SK-N-SH (cell line): ENCODE measurements around the gene CD3E. TPM values are rescaled to one million over a fixed set of nuclear protein-coding genes. Genes with fewer than 3 reads are reported as not detected.

Experiments used
- CTCF ChIA-PET: fragments of 300-600, 350-600 bp; formaldehyde crosslinking; extraction: SDS; loops from one replicate; lab custom pipeline; 2021; lab: Yijun Ruan, JAX
- POLR2A ChIA-PET: fragments of 350-600 bp; sonication (Branson Sonifier 250); formaldehyde crosslinking; extraction: SDS; loops from one replicate; lab custom pipeline; 2020; ENCODE audit warnings: antibody characterized with exemption, inconsistent platforms; lab: Yijun Ruan, JAX
- DNase-seq: peaks from one replicate; pipeline ENCODE4 v3.0.0; 2012
- H2AFZ ChIP-seq: fragments of 200-600 bp; sonication (generic); 2 replicates; pipeline ENCODE4 v1.8.1; 2016; ENCODE audit warnings: antibody characterized with exemption, mild to moderate bottlenecking, low read depth
- H3F3A ChIP-seq: fragments of 200-600 bp; sonication (generic); replicated peaks from 2 replicates; pipeline ENCODE3; 2016; ENCODE audit warnings: antibody characterized with exemption, mild to moderate bottlenecking; ENCODE audit not compliant: insufficient read depth
- H3K27ac ChIP-seq, 2 experiments: fragments of 200-500 bp in 1 of 2; fragments of 200-600 bp in 1 of 2; sonication (Bioruptor generic) in 1 of 2; sonication (generic), shearing (Covaris generic) in 1 of 2; 2 replicates each; pipeline versions ENCODE4 v1.5.1 to v1.6.1; 2014 to 2016; ENCODE audit warnings: low read depth in 2 of 2, inconsistent platforms in 1 of 2, low read length in 1 of 2, mild to moderate bottlenecking in 1 of 2, mixed read lengths in 1 of 2
- H3K27me3 ChIP-seq: fragments of 200-600 bp; sonication (generic), shearing (Covaris generic); 2 replicates; pipeline ENCODE4 v1.6.1; 2016; ENCODE audit warnings: mixed run types; ENCODE audit not compliant: insufficient read depth
- H3K36me3 ChIP-seq, 2 experiments: fragments of 200-500 bp in 1 of 2; fragments of 200-600 bp in 1 of 2; sonication (Bioruptor generic) in 1 of 2; sonication (generic) in 1 of 2; replicated peaks in 1 of 2; 2 replicates each; pipeline versions ENCODE3 to v1.5.1; 2014 to 2016; ENCODE audit warnings: low read length in 1 of 2, mild to moderate bottlenecking in 1 of 2; ENCODE audit not compliant: insufficient read depth in 2 of 2, control insufficient read depth in 1 of 2
- H3K4me1 ChIP-seq, 2 experiments: fragments of 200-500 bp in 1 of 2; fragments of 200-600 bp in 1 of 2; sonication (Bioruptor generic) in 1 of 2; sonication (generic), shearing (Covaris generic) in 1 of 2; 2 replicates each; pipeline versions ENCODE4 v1.5.1 to v1.6.1; 2014 to 2016; ENCODE audit warnings: low read depth in 1 of 2, low read length in 1 of 2, mixed run types in 1 of 2; ENCODE audit not compliant: insufficient read depth in 2 of 2, control insufficient read depth in 1 of 2
- H3K4me2 ChIP-seq: fragments of 200-600 bp; sonication (generic), shearing (Covaris generic); 2 replicates; pipeline ENCODE4 v1.6.1; 2017; ENCODE audit warnings: mixed run types
- H3K4me3 ChIP-seq, 2 experiments: fragments of 200-500 bp in 1 of 2; fragments of 200-600 bp in 1 of 2; sonication (Bioruptor generic) in 1 of 2; sonication (generic), shearing (Covaris generic) in 1 of 2; 2 replicates each; pipeline versions ENCODE4 v1.5.1 to v1.8.1; 2014 to 2016; ENCODE audit warnings: low read depth in 2 of 2, inconsistent platforms in 1 of 2, low read length in 1 of 2, mild to moderate bottlenecking in 1 of 2, mixed read lengths in 1 of 2, moderate library complexity in 1 of 2
- H3K79me2 ChIP-seq: fragments of 200-600 bp; sonication (generic); 2 replicates; pipeline ENCODE4 v1.8.1; 2017; ENCODE audit warnings: mild to moderate bottlenecking; ENCODE audit not compliant: insufficient read depth
- H3K9ac ChIP-seq: fragments of 200-600 bp; sonication (generic); 2 replicates; pipeline ENCODE4 v1.6.1; 2017; ENCODE audit warnings: mixed run types
- H3K9me2 ChIP-seq: fragments of 200-600 bp; sonication (generic); 2 replicates; pipeline ENCODE4 v1.6.1; 2017; ENCODE audit warnings: mixed run types
- H3K9me3 ChIP-seq: fragments of 200-600 bp; sonication (generic); 2 replicates; pipeline ENCODE4 v1.6.1; 2017; ENCODE audit warnings: mixed run types, mild to moderate bottlenecking, moderate library complexity
- H4K20me1 ChIP-seq: fragments of 200-600 bp; sonication (generic); 2 replicates; pipeline ENCODE4 v1.6.1; 2017; ENCODE audit warnings: mild to moderate bottlenecking, mixed run types; ENCODE audit not compliant: insufficient read depth
- ELF1 ChIP-seq: IDR thresholded peaks from 2 replicates; pipeline ENCODE4 v1.4.0; 2012
- EP300 ChIP-seq, 2 experiments: IDR thresholded peaks; 2 replicates each; pipeline versions ENCODE4 v1.4.0 to v1.6.1; 2012; ENCODE audit warnings: borderline replicate concordance in 1 of 2, low read depth in 1 of 2, low read length in 1 of 2
- FOSL2 ChIP-seq: IDR thresholded peaks from 2 replicates; pipeline ENCODE4 v1.4.0; 2012; ENCODE audit warnings: low read depth, mild to moderate bottlenecking, moderate library complexity, borderline replicate concordance
- FOXJ3 ChIP-seq: sonication (generic); formaldehyde crosslinking; IDR thresholded peaks from 2 replicates; pipeline ENCODE4 v1.5.1; 2020; ENCODE audit warnings: mild to moderate bottlenecking, missing genetic modification reagents
- GABPA ChIP-seq: IDR thresholded peaks from 2 replicates; pipeline ENCODE4 v1.4.0; 2012; ENCODE audit warnings: low read depth, mild to moderate bottlenecking
- GATA2 ChIP-seq: sonication (generic); formaldehyde crosslinking; IDR thresholded peaks from 2 replicates; pipeline ENCODE4 v1.5.0; 2020; ENCODE audit warnings: mild to moderate bottlenecking, missing genetic modification reagents
- IRF3 ChIP-seq: fragments of 150-350 bp; IDR thresholded peaks from 2 replicates; pipeline ENCODE4 v1.6.1; 2016; ENCODE audit warnings: mild to moderate bottlenecking, low read depth, low read length
- JUND ChIP-seq: IDR thresholded peaks from 2 replicates; pipeline ENCODE4 v1.4.0; 2012
- MAX ChIP-seq: IDR thresholded peaks from 2 replicates; pipeline ENCODE4 v1.4.0; 2012; ENCODE audit warnings: low read depth
- MEF2A ChIP-seq: IDR thresholded peaks from 2 replicates; pipeline ENCODE4 v1.4.0; 2012; ENCODE audit warnings: low read depth, borderline replicate concordance
- MXI1 ChIP-seq: IDR thresholded peaks from 2 replicates; pipeline ENCODE4 v1.6.1; 2012; ENCODE audit warnings: mild to moderate bottlenecking, low read depth, low read length, improper control_type of control experiment
- NFIC ChIP-seq: IDR thresholded peaks from 2 replicates; pipeline ENCODE4 v1.4.0; 2012; ENCODE audit warnings: borderline replicate concordance
- NRF1 ChIP-seq: IDR thresholded peaks from 2 replicates; pipeline ENCODE4 v1.6.1; 2012; ENCODE audit warnings: low read depth, mild to moderate bottlenecking, low read length
- RAD21 ChIP-seq: IDR thresholded peaks from 2 replicates; pipeline ENCODE4 v1.6.1; 2012; ENCODE audit warnings: mild to moderate bottlenecking, low read length
- RFX5 ChIP-seq: IDR thresholded peaks from 2 replicates; pipeline ENCODE4 v1.6.1; 2012; ENCODE audit warnings: mild to moderate bottlenecking, improper control_type of control experiment, low read length
- RXRA ChIP-seq: IDR thresholded peaks from 2 replicates; pipeline ENCODE4 v1.4.0; 2012; ENCODE audit warnings: low read depth, mild to moderate bottlenecking, borderline replicate concordance
- SIN3A ChIP-seq: IDR thresholded peaks from 2 replicates; pipeline ENCODE4 v1.6.1; 2012; ENCODE audit warnings: low read depth, mild to moderate bottlenecking, low read length, moderate library complexity, borderline replicate concordance
- SMC3 ChIP-seq: IDR thresholded peaks from 2 replicates; pipeline ENCODE4 v1.6.1; 2012; ENCODE audit warnings: low read depth, low read length, improper control_type of control experiment
- TAF1 ChIP-seq: IDR thresholded peaks from 2 replicates; pipeline ENCODE4 v1.6.1; 2012; ENCODE audit warnings: low read depth, mild to moderate bottlenecking, low read length, moderate library complexity, borderline replicate concordance
- TCF12 ChIP-seq: IDR thresholded peaks from 2 replicates; pipeline ENCODE4 v1.4.0; 2012
- TEAD4 ChIP-seq: IDR thresholded peaks from 2 replicates; pipeline ENCODE4 v1.4.0; 2012; ENCODE audit warnings: mild to moderate bottlenecking, borderline replicate concordance; ENCODE audit not compliant: insufficient read depth
- YY1 ChIP-seq: IDR thresholded peaks from 2 replicates; pipeline ENCODE4 v1.4.0; 2012; ENCODE audit warnings: low read depth, mild to moderate bottlenecking
- WGBS: methylation state at CpG from one replicate; pipeline ENCODE4 v1.1.6; 2017; ENCODE audit warnings: low lambda C conversion rate; 5-methylcytosine and 5-hydroxymethylcytosine counted together
- polyA plus RNA-seq, 3 experiments: library from polyadenylated mRNA; depleted of rRNA; stranded (reverse); fragments of >200 nt; gene quantifications; 2 replicates each; pipeline ENCODE4 v1.2.3, GENCODE V29; 2012
- TF ChIP-seq, protein P1 (sequence below): IDR thresholded peaks from 2 replicates; pipeline ENCODE4 v1.4.0; 2012; ENCODE audit warnings: low read depth, borderline replicate concordance
- TF ChIP-seq, protein P2 (sequence below): fragments of 200-600 bp; sonication (generic); IDR thresholded peaks from 2 replicates; pipeline ENCODE4 v1.6.1; 2017; ENCODE audit warnings: antibody characterized with exemption, mild to moderate bottlenecking, moderate library complexity

CD3E gene
- polyA plus RNA-seq, 1 of the 3 experiments (the other 2 are of a cell fraction): not detected

DNA sequence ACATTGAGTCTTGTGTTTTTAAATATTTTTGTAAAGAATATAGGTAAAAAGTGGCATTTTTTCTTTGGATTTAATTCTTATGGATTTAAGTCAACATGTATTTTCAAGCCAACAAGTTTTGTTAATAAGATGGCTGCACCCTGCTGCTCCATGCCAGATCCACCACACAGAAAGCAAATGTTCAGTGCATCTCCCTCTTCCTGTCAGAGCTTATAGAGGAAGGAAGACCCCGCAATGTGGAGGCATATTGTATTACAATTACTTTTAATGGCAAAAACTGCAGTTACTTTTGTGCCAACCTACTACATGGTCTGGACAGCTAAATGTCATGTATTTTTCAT lies 333 bp upstream of the CD3E start:
- CTCF ChIA-PET: interaction anchor here (1.3 to 1.9 kb wide), 3 partner anchors 7 to 159 kb away, joined by 3 to 5 read pairs (median 4); no protein-coding TSS in a partner anchor
- POLR2A ChIA-PET: no interaction called here
- 36% methylated on average over 1 of the region's 1 CpG for WGBS

GRCh38 chr11:118305726-118306125 lies 1.2 kb downstream of the CD3E start:
- ChIA-PET CTCF (no interaction called here), POLR2A (no interaction called here)
- H3K9ac ChIP-seq: no peak overlapping the region
- H3K4me2 ChIP-seq: no peak overlapping the region
- no peaks in the 10 kb centered on the region for H3K9me2 ChIP-seq
- no peak overlapping the region for H3K4me3 ChIP-seq
- H3K27me3 ChIP-seq: peaks cover 28% of the 10 kb centered on the region; the same call in 1 of the 2 replicates
- H3F3A ChIP-seq: no peaks in the 10 kb centered on the region
- H3K9me3 ChIP-seq: no peaks in the 10 kb centered on the region
- no peak overlapping the region for H3K27ac ChIP-seq
- 47% methylated on average over 8 of the region's 8 CpGs for WGBS
- no peaks in the 10 kb centered on the region for H3K4me1 ChIP-seq
- DNase-seq: no peak
- H2AFZ ChIP-seq: no peak overlapping the region
- H3K36me3 ChIP-seq: no peaks in the 10 kb centered on the region
- no peaks in the 10 kb centered on the region for H3K79me2 ChIP-seq
- H4K20me1 ChIP-seq: no peaks in the 10 kb centered on the region
- no peak for TF ChIP-seq EP300 (IDR thresholded peaks at IDR 0.05; ENCODE audit: borderline replicate concordance in 1 of 2, low read depth in 1 of 2, low read length in 1 of 2)
- no peak for TF ChIP-seq TAF1
- no peak for TF ChIP-seq RFX5
- no peak for TF ChIP-seq RXRA
- TF ChIP-seq SIN3A: no peak
- TF ChIP-seq FOSL2: no peak
- TF ChIP-seq, protein P1, sequence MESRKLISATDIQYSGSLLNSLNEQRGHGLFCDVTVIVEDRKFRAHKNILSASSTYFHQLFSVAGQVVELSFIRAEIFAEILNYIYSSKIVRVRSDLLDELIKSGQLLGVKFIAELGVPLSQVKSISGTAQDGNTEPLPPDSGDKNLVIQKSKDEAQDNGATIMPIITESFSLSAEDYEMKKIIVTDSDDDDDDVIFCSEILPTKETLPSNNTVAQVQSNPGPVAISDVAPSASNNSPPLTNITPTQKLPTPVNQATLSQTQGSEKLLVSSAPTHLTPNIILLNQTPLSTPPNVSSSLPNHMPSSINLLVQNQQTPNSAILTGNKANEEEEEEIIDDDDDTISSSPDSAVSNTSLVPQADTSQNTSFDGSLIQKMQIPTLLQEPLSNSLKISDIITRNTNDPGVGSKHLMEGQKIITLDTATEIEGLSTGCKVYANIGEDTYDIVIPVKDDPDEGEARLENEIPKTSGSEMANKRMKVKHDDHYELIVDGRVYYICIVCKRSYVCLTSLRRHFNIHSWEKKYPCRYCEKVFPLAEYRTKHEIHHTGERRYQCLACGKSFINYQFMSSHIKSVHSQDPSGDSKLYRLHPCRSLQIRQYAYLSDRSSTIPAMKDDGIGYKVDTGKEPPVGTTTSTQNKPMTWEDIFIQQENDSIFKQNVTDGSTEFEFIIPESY: no peak
- no peak for TF ChIP-seq JUND
- TF ChIP-seq MAX: no peak
- no peak for TF ChIP-seq MXI1
- TF ChIP-seq NRF1: no peak
- no peak for TF ChIP-seq NFIC
- no peak for TF ChIP-seq MEF2A
- no peak for TF ChIP-seq RAD21
- no peak for TF ChIP-seq FOXJ3
- no peak for TF ChIP-seq YY1

More for the DNA sequence above, 333 bp upstream of the CD3E start:
- no peaks in the 10 kb centered on the region for H3K9me3 ChIP-seq
- H2AFZ ChIP-seq: no peak overlapping the region
- no peak for DNase-seq
- H4K20me1 ChIP-seq: no peaks in the 10 kb centered on the region
- no peaks in the 10 kb centered on the region for H3K9me2 ChIP-seq
- H3K27ac ChIP-seq: no peak overlapping the region
- no peaks in the 10 kb centered on the region for H3F3A ChIP-seq
- H3K79me2 ChIP-seq: no peaks in the 10 kb centered on the region
- H3K27me3 ChIP-seq: peaks cover 28% of the 10 kb centered on the region; the same call in 1 of the 2 replicates
- no peak overlapping the region for H3K4me2 ChIP-seq
- H3K36me3 ChIP-seq: no peaks in the 10 kb centered on the region
- no peaks in the 10 kb centered on the region for H3K4me1 ChIP-seq
- H3K4me3 ChIP-seq: no peak overlapping the region
- TF ChIP-seq ELF1: no peak
- no peak for TF ChIP-seq SIN3A
- no peak for TF ChIP-seq YY1
- no peak for TF ChIP-seq TEAD4
- TF ChIP-seq GATA2 (CRISPR knock-in tag): no peak
- no peak for TF ChIP-seq MXI1
- no peak for TF ChIP-seq IRF3
- no peak for TF ChIP-seq FOXJ3
- no peak for TF ChIP-seq GABPA
- TF ChIP-seq TAF1: no peak
- no peak for TF ChIP-seq TCF12
- no peak for TF ChIP-seq SMC3
- TF ChIP-seq NRF1: no peak
- no peak for TF ChIP-seq RAD21
- TF ChIP-seq, protein P2, sequence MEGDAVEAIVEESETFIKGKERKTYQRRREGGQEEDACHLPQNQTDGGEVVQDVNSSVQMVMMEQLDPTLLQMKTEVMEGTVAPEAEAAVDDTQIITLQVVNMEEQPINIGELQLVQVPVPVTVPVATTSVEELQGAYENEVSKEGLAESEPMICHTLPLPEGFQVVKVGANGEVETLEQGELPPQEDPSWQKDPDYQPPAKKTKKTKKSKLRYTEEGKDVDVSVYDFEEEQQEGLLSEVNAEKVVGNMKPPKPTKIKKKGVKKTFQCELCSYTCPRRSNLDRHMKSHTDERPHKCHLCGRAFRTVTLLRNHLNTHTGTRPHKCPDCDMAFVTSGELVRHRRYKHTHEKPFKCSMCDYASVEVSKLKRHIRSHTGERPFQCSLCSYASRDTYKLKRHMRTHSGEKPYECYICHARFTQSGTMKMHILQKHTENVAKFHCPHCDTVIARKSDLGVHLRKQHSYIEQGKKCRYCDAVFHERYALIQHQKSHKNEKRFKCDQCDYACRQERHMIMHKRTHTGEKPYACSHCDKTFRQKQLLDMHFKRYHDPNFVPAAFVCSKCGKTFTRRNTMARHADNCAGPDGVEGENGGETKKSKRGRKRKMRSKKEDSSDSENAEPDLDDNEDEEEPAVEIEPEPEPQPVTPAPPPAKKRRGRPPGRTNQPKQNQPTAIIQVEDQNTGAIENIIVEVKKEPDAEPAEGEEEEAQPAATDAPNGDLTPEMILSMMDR: no peak
- no peak overlapping the region for H3K9ac ChIP-seq
